ENCODE measurements around the gene OR2D3.

DNA sequence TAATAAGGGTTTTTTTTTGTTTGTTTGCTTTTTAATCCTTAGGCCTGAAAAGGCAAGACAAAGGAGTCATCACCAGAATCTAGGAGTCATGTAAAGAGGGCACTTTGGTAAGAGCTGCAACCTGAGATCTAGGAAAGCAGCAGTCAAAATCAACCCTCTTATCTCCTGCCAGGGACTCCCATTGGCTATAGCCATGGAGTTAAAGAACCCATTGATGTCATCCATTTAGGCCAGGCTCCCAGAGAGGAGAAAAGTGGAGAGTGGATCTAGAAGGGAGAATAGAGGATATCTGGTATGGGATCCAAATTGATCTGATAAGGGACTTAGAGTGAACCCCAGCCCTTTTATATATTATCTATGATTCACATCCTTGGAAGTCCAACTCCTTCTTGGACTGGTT, 41.3 kb downstream of the OR2D3 start:
- TF ChIP-seq POLR2AphosphoS5 (IDR thresholded peaks at IDR 0.05; ENCODE audit: insufficient read depth in 1 of 2, low read depth in 1 of 2) (no peak), CTCF (IDR thresholded peaks at IDR 0.05) (no peak), POLR2A (IDR thresholded peaks at IDR 0.05) (no peak)

All from vagina (tissue), 2 donors.